KMS-11 (cell line): Measurements from ENCODE around the gene PRPS1L1.

Experiments
- H2AFZ ChIP-seq: fragments of 200-600 bp; sonication (generic); 2 replicates; pipeline ENCODE4 v1.6.1; 2016; ENCODE audit warnings: antibody characterized with exemption, mixed run types, low read depth
- H3K27ac ChIP-seq: fragments of 200-600 bp; sonication (generic); 2 replicates; pipeline ENCODE4 v1.6.1; 2016; ENCODE audit warnings: mild to moderate bottlenecking, mixed run types
- H3K27me3 ChIP-seq: fragments of 200-600 bp; sonication (generic); 2 replicates; pipeline ENCODE4 v1.6.1; 2017; ENCODE audit warnings: mild to moderate bottlenecking, low read depth, mixed run types, moderate library complexity; ENCODE audit not compliant: insufficient read depth
- H3K36me3 ChIP-seq: fragments of 200-600 bp; sonication (generic); 2 replicates; pipeline ENCODE4 v1.6.1; 2017; ENCODE audit warnings: mild to moderate bottlenecking, mixed run types; ENCODE audit not compliant: insufficient read depth
- H3K4me1 ChIP-seq: fragments of 200-600 bp; sonication (generic); 2 replicates; pipeline ENCODE4 v1.6.1; 2016; ENCODE audit warnings: mild to moderate bottlenecking, low read depth, mixed run types; ENCODE audit not compliant: poor library complexity, severe bottlenecking
- H3K4me2 ChIP-seq: fragments of 200-600 bp; sonication (generic); 2 replicates; pipeline ENCODE4 v1.7.0; 2016; ENCODE audit warnings: mild to moderate bottlenecking, mixed run types
- H3K4me3 ChIP-seq: fragments of 200-600 bp; sonication (generic); IDR thresholded peaks from 2 replicates; pipeline ENCODE4 v1.6.1; 2017; ENCODE audit warnings: low read depth, low read length, mixed read lengths; ENCODE audit not compliant: insufficient read depth
- H3K79me2 ChIP-seq: fragments of 200-600 bp; sonication (generic); 2 replicates; pipeline ENCODE4 v1.6.1; 2016; ENCODE audit warnings: low read depth, mixed run types; ENCODE audit not compliant: insufficient read depth
- H3K9ac ChIP-seq: fragments of 200-600 bp; sonication (generic); 2 replicates; pipeline ENCODE4 v1.6.1; 2016; ENCODE audit warnings: mild to moderate bottlenecking, mixed run types
- H4K20me1 ChIP-seq: fragments of 200-600 bp; sonication (generic); 2 replicates; pipeline ENCODE4 v1.6.1; 2016; ENCODE audit warnings: mild to moderate bottlenecking, mixed run types; ENCODE audit not compliant: insufficient read depth
- CTCF ChIP-seq: fragments of 200-600 bp; sonication (generic); conservative IDR thresholded peaks from 2 replicates; pipeline ENCODE4 v1.6.1; 2017; ENCODE audit warnings: low read depth, mild to moderate bottlenecking, antibody characterized with exemption, low read length, moderate library complexity, mixed read lengths

PRPS1L1 gene

GRCh38 chr7:18027628-18028027 is at the start of gene PRPS1L1:
Gene PRPS1L1 (minus strand): TSS chr7:18027846.
- Histone ChIP-seq H3K36me3 (no peaks in the 10 kb centered on the region), H4K20me1 (no peaks in the 10 kb centered on the region), H3K27me3 (no peaks in the 10 kb centered on the region), H3K4me2 (no peak within 1 kb of the TSS), H3K27ac (no peak within 1 kb of the TSS), H3K4me1 (no peaks in the 10 kb centered on the region), H2AFZ (no peak within 1 kb of the TSS), H3K9ac (no peak within 1 kb of the TSS), H3K79me2 (no peaks in the 10 kb centered on the region), H3K4me3 (no peak within 1 kb of the TSS)
- no peak for TF ChIP-seq CTCF

DNA sequence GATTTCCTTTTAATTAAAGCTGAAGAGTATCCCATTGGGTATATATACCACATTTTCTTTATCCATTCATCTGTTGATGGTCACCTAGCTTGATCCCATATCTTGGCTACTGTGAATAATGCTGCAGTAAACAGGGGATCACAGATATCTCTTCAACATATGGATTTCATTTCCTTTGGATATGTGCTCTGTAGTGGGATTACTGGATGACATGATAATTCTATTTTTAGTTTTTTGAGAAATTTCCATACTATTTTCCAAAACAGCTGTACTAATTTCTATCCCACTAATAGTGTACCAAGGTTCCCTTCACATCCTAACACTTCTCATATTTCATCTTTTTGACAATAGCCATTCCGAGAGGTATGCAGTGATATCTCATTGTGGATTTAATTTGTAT is 48.8 kb upstream of the PRPS1L1 start:
- no peaks in the 10 kb centered on the region for H3K79me2 ChIP-seq
- H3K36me3 ChIP-seq = no peaks in the 10 kb centered on the region

GRCh38 chr7:18068745-18069144 is 41.1 kb upstream of the PRPS1L1 start:
- no peak for TF ChIP-seq CTCF
- no peak overlapping the region; the same call in 1 of the 2 replicates for H3K4me2 ChIP-seq
- no peak overlapping the region for H3K4me3 ChIP-seq
- no peak overlapping the region for H2AFZ ChIP-seq
- H3K9ac ChIP-seq = no peak overlapping the region
- no peaks in the 10 kb centered on the region for H3K36me3 ChIP-seq
- H3K79me2 ChIP-seq = no peaks in the 10 kb centered on the region
- H3K4me1 ChIP-seq = peaks cover 46% of the 10 kb centered on the region
- H4K20me1 ChIP-seq = no peaks in the 10 kb centered on the region
- no peaks in the 10 kb centered on the region for H3K27me3 ChIP-seq
- H3K27ac ChIP-seq = peak overlapping the region; percentile 63; the same call in 1 of the 2 replicates

More for the DNA sequence above, 48.8 kb upstream of the PRPS1L1 start:
- no peak overlapping the region for H3K27ac ChIP-seq
- no peaks in the 10 kb centered on the region for H4K20me1 ChIP-seq
- no peak overlapping the region for H3K9ac ChIP-seq
- no peaks in the 10 kb centered on the region for H3K27me3 ChIP-seq
- H2AFZ ChIP-seq = no peak overlapping the region
- H3K4me1 ChIP-seq = no peaks in the 10 kb centered on the region
- H3K4me3 ChIP-seq = no peak overlapping the region
- H3K4me2 ChIP-seq = no peak overlapping the region
- no peak for TF ChIP-seq CTCF

- no peaks in the 10 kb centered on the region for H3K79me2 ChIP-seq
- peak overlapping the region; percentile 82 for H3K4me2 ChIP-seq
- H2AFZ ChIP-seq = no peak overlapping the region; the same call in 1 of the 2 replicates
- no peak overlapping the region for H3K9ac ChIP-seq
- H3K36me3 ChIP-seq = no peaks in the 10 kb centered on the region
- TF ChIP-seq CTCF = peak; percentile 68
- H3K27me3 ChIP-seq = no peaks in the 10 kb centered on the region
- peaks cover 60% of the 10 kb centered on the region for H3K4me1 ChIP-seq
- no peak overlapping the region for H3K4me3 ChIP-seq
- H3K27ac ChIP-seq = no peak overlapping the region; the same call in 1 of the 2 replicates
- H4K20me1 ChIP-seq = no peaks in the 10 kb centered on the region
Measured at GRCh38 chr7:18064242-18064838, 36.7 kb upstream of the PRPS1L1 start.
